Measurements from ENCODE around the gene MIDN. TPM values are rescaled to one million over a fixed set of nuclear protein-coding genes. Genes with fewer than 3 reads are reported as not detected.

MIDN gene
- polyA plus RNA-seq, 6 donors from 2014 or later, result 0.78 to 5.5 (median 2.7) TPM

GRCh38 chr19:1257475-1258162, 9.2 kb downstream of the MIDN start:
- Mint-ChIP-seq H3K4me1 (peaks cover 38 to 67% (median 52%) of the 10 kb centered on the region in 3 donors), H3K27ac (peak overlapping the region; percentile 39 to 100 (median 90)), H3K4me3 (peak overlapping the region; percentile 9 to 98 (median 86)), H3K36me3 (peaks cover 0 to 5% of the 10 kb centered on the region in 2 donors), H3K27me3 (no peaks in the 10 kb centered on the region), H3K9me3 (no peaks in the 10 kb centered on the region)
- no peak for DNase-seq
- ATAC-seq (ENCODE audit: low read depth in 2 of 2), result no peak

- Mint-ChIP-seq H3K4me1 (peaks cover 43 to 71% (median 57%) of the 10 kb centered on the region in 3 donors), H3K9me3 (no peaks in the 10 kb centered on the region), H3K27me3 (no peaks in the 10 kb centered on the region), H3K27ac (peak overlapping the region; percentile 49 to 100 (median 89)), H3K4me3 (peak overlapping the region; percentile 67 to 98 (median 93)), H3K36me3 (peaks cover 0 to 5% of the 10 kb centered on the region in 2 donors)
- ATAC-seq (ENCODE audit: low read depth in 2 of 2), result no peak
- no peak for DNase-seq
Observed at GRCh38 chr19:1258163-1258492, 9.7 kb downstream of the MIDN start.

GRCh38 chr19:1258707-1259205, 10.4 kb downstream of the MIDN start:
- peak overlapping the region; percentile 99 to 100 (median 99) for H3K27ac Mint-ChIP-seq

GRCh38 chr19:1259206-1259875, 11.0 kb downstream of the MIDN start:
- Mint-ChIP-seq H3K27me3 (no peaks in the 10 kb centered on the region), H3K4me1 (peaks cover 45 to 76% (median 64%) of the 10 kb centered on the region in 3 donors), H3K4me3 (peak overlapping the region; percentile 89 to 98 (median 93)), H3K9me3 (no peaks in the 10 kb centered on the region), H3K36me3 (peaks cover 0 to 5% of the 10 kb centered on the region in 2 donors), H3K27ac (peak overlapping the region; percentile 99 to 100 (median 99))
- DNase-seq, result peak; percentile 83
- ATAC-seq (ENCODE audit: low read depth in 2 of 2), result peak; percentile 15 to 17

More at GRCh38 chr19:1258707-1259205, 10.4 kb downstream of the MIDN start:
- no peaks in the 10 kb centered on the region for H3K27me3 Mint-ChIP-seq
- peaks cover 0 to 5% of the 10 kb centered on the region in 2 donors for H3K36me3 Mint-ChIP-seq
- H3K4me1 Mint-ChIP-seq, result peaks cover 43 to 72% (median 59%) of the 10 kb centered on the region in 3 donors
- DNase-seq, result no peak
- ATAC-seq (ENCODE audit: low read depth in 2 of 2), result peak in 1 of 2 donors; percentile 0
- peak overlapping the region; percentile 89 to 98 (median 93) for H3K4me3 Mint-ChIP-seq
- H3K9me3 Mint-ChIP-seq, result no peaks in the 10 kb centered on the region

- Mint-ChIP-seq H3K27me3 (no peaks in the 10 kb centered on the region), H3K36me3 (peaks cover 0 to 5% of the 10 kb centered on the region in 2 donors), H3K27ac (peak overlapping the region; percentile 99 to 100 (median 99)), H3K9me3 (no peaks in the 10 kb centered on the region), H3K4me3 (peak overlapping the region; percentile 89 to 98 (median 94)), H3K4me1 (peaks cover 53 to 76% (median 65%) of the 10 kb centered on the region in 3 donors)
- ATAC-seq (ENCODE audit: low read depth in 2 of 2), result peak; percentile 14 to 25
- peak; percentile 82 for DNase-seq
Observed at GRCh38 chr19:1259876-1260748, 11.7 kb downstream of the MIDN start.

- H3K9me3 Mint-ChIP-seq, result no peaks in the 10 kb centered on the region
- peak overlapping the region; percentile 99 to 100 (median 100) for H3K27ac Mint-ChIP-seq
- peaks cover 59 to 78% (median 70%) of the 10 kb centered on the region in 3 donors for H3K4me1 Mint-ChIP-seq
- H3K36me3 Mint-ChIP-seq, result peaks cover 0 to 5% of the 10 kb centered on the region in 2 donors
- H3K27me3 Mint-ChIP-seq, result no peaks in the 10 kb centered on the region
- peak; percentile 98 for DNase-seq
- ATAC-seq (ENCODE audit: low read depth in 2 of 2), result peak; percentile 56 to 72
- H3K4me3 Mint-ChIP-seq, result peak overlapping the region; percentile 89 to 98 (median 96)
Observed at GRCh38 chr19:1260749-1261537, 12.6 kb downstream of the MIDN start.

GRCh38 chr19:1261538-1261797, 13.1 kb downstream of the MIDN start:
- DNase-seq (no peak), ATAC-seq (ENCODE audit: low read depth in 2 of 2) (peak in 1 of 2 donors; percentile 0)
- H3K27ac Mint-ChIP-seq, result peak overlapping the region; percentile 99 to 100 (median 100)
- H3K4me3 Mint-ChIP-seq, result peak overlapping the region; percentile 89 to 98 (median 96)
- H3K9me3 Mint-ChIP-seq, result no peaks in the 10 kb centered on the region
- peaks cover 63 to 80% (median 73%) of the 10 kb centered on the region in 3 donors for H3K4me1 Mint-ChIP-seq
- H3K27me3 Mint-ChIP-seq, result no peaks in the 10 kb centered on the region
- H3K36me3 Mint-ChIP-seq, result peaks cover 0 to 5% of the 10 kb centered on the region in 2 donors

- peaks cover 0 to 5% of the 10 kb centered on the region in 2 donors for H3K36me3 Mint-ChIP-seq
- peak; percentile 3 to 6 for ATAC-seq (ENCODE audit: low read depth in 2 of 2)
- peak overlapping the region; percentile 89 to 98 (median 96) for H3K4me3 Mint-ChIP-seq
- H3K27ac Mint-ChIP-seq, result peak overlapping the region; percentile 99 to 100 (median 100)
- H3K4me1 Mint-ChIP-seq, result peaks cover 64 to 81% (median 73%) of the 10 kb centered on the region in 3 donors
- DNase-seq, result peak; percentile 74
- no peaks in the 10 kb centered on the region for H3K9me3 Mint-ChIP-seq
- no peaks in the 10 kb centered on the region for H3K27me3 Mint-ChIP-seq
Observed at GRCh38 chr19:1261798-1262622, 13.6 kb downstream of the MIDN start.

GRCh38 chr19:1262623-1263123, 14.3 kb downstream of the MIDN start:
- H3K4me3 Mint-ChIP-seq, result peak overlapping the region; percentile 63 to 95 (median 86)
- peaks cover 63 to 84% (median 75%) of the 10 kb centered on the region in 3 donors for H3K4me1 Mint-ChIP-seq
- no peak for DNase-seq
- peaks cover 0 to 1% of the 10 kb centered on the region in 2 donors for H3K36me3 Mint-ChIP-seq
- H3K27me3 Mint-ChIP-seq, result no peaks in the 10 kb centered on the region
- peak overlapping the region; percentile 97 to 100 (median 99) for H3K27ac Mint-ChIP-seq
- no peaks in the 10 kb centered on the region for H3K9me3 Mint-ChIP-seq
- no peak for ATAC-seq (ENCODE audit: low read depth in 2 of 2)

GRCh38 chr19:1263188-1263587, 14.8 kb downstream of the MIDN start:
- Mint-ChIP-seq H3K36me3 (no peaks in the 10 kb centered on the region), H3K4me1 (peaks cover 61 to 84% (median 77%) of the 10 kb centered on the region in 3 donors), H3K27ac (peak overlapping the region; percentile 97 to 100 (median 99)), H3K9me3 (no peaks in the 10 kb centered on the region), H3K27me3 (no peaks in the 10 kb centered on the region), H3K4me3 (peak overlapping the region; percentile 74 to 95 (median 86))
- peak; percentile 71 for DNase-seq
- ATAC-seq (ENCODE audit: low read depth in 2 of 2), result no peak

GRCh38 chr19:1264801-1265614, 16.6 kb downstream of the MIDN start:
- Mint-ChIP-seq H3K27me3 (no peaks in the 10 kb centered on the region), H3K4me3 (peak overlapping the region; percentile 74 to 95 (median 87)), H3K36me3 (no peaks in the 10 kb centered on the region), H3K4me1 (peaks cover 61 to 80% (median 70%) of the 10 kb centered on the region in 3 donors), H3K27ac (peak overlapping the region; percentile 98 to 100 (median 99)), H3K9me3 (no peaks in the 10 kb centered on the region)
- peak; percentile 82 for DNase-seq
- peak; percentile 5 to 26 for ATAC-seq (ENCODE audit: low read depth in 2 of 2)

Measured in naive B cell (primary cell).